ENCODE results near the gene SYNE1.

GRCh38 chr6:152636609-152637295 lies 410 bp downstream of the SYNE1 start:
- TF ChIP-seq CTCF (conservative IDR thresholded peaks at IDR 0.05) (no peak), ZFX (IDR thresholded peaks at IDR 0.05) (no peak)

Data from C4-2B (cell line).